Ovary (tissue), 9 donors: ENCODE data around the gene WASF3. TPM values are rescaled to one million over a fixed set of nuclear protein-coding genes. Genes with fewer than 3 reads are reported as not detected.

Experiments used
- DNase-seq, 5 donors: peaks; one replicate each; pipeline ENCODE4 v3.0.0-alpha.2; 2019 to 2020
- H3K27ac ChIP-seq, 2 donors: fragments of 200-600 bp; one replicate each; pipeline versions ENCODE4 v1.5.1 to v1.8.0; 2019 to 2022
- H3K27me3 ChIP-seq: fragments of 200-600 bp; one replicate; pipeline ENCODE4 v1.8.0; 2022
- H3K36me3 ChIP-seq: fragments of 200-600 bp; sonication (generic); one replicate; pipeline ENCODE4 v1.5.1; 2019
- H3K4me1 ChIP-seq: one replicate; pipeline ENCODE4 v1.8.1; 2013; ENCODE audit warnings: mild to moderate bottlenecking, moderate library complexity; ENCODE audit not compliant: insufficient read depth
- H3K4me3 ChIP-seq: fragments of 200-600 bp; sonication (generic); one replicate; pipeline ENCODE4 v1.5.1; 2017
- H3K9me3 ChIP-seq, 2 donors: fragments of 200-600 bp in 1 of 2; sonication (generic) in 1 of 2; one replicate each; pipeline versions ENCODE4 v1.5.1 to v1.8.1; 2013 to 2019; ENCODE audit warnings: mild to moderate bottlenecking in 1 of 2, moderate library complexity in 1 of 2
- EP300 ChIP-seq: sonication (generic); formaldehyde crosslinking; IDR thresholded peaks from one replicate; pipeline ENCODE4 v1.6.1; 2017; ENCODE audit warnings: antibody characterized with exemption
- POLR2A ChIP-seq: fragments of 450-650 bp; IDR thresholded peaks from one replicate; pipeline ENCODE4 v1.6.1; 2017; ENCODE audit warnings: antibody characterized with exemption, mild to moderate bottlenecking, moderate library complexity
- WGBS, 3 donors: extraction: QIAGEN DNeasy Blood & Tissue Kit in 1 of 3; methylation state at CpG; one replicate each; pipeline versions ENCODE4 v1.1.5 to v1.1.7; 2013 to 2017; 5-methylcytosine and 5-hydroxymethylcytosine counted together
- intact Hi-C, 4 donors: fragments of 100-400 bp; cut with DNase I; formaldehyde crosslinking; loops; one replicate each; pipeline versions ENCODE4 v1.11.0 to v1.15.1; 2022 to 2023
- polyA plus RNA-seq, 2 donors: library from polyadenylated mRNA; stranded (reverse); fragments of 200-250 nt in 1 of 2; fragments of 350-450 nt in 1 of 2; fragmentation: Illumina TruSeq in 1 of 2; extraction: RNeasy Lipid Tissue Mini Kit (QIAGEN cat#74804) in 1 of 2; gene quantifications; one replicate each; pipeline ENCODE4 v1.2.3, GENCODE V29; 2013 to 2014
- total RNA-seq, 7 donors: library from RNA; depleted of rRNA in 2 of 7; stranded (reverse); fragments of >200 nt in 2 of 7; fragmentation: NEBNext Ultra II Directional in 3 of 7; extraction: Animal tissue kit (Norgen Biotek cat#: 25700) in 3 of 7; gene quantifications; one replicate each; pipeline versions ENCODE4 v1.1.0 to v1.2.4, GENCODE V29; 2016 to 2023
- TF ChIP-seq, protein P1 (sequence below), 3 donors: fragments of 450-650 bp in 2 of 3; fragments of 200-600 bp in 1 of 3; IDR thresholded peaks; one replicate each; pipeline versions ENCODE4 v1.5.1 to v1.8.0; 2016 to 2022; ENCODE audit warnings: antibody characterized with exemption in 3 of 3, mild to moderate bottlenecking in 1 of 3
- donor health status: DM: no; HTN: no; CAD: no; lungs with moderate emphysema.
- donor health status: DM: no; HTN: no; CAD: no.
- donor health status: Bipolar disorder and iron deficiency.
- donor health status: DM: yes; HTN: yes; CAD: no.
- donor health status: DM: no; HTN: no; CAD: no.
- donor health status: DM: yes; HTN: yes; CAD: no.

WASF3 gene
- total and polyA plus RNA-seq, 9 donors = 11.5 to 37.1 (median 33.7) TPM

DNA sequence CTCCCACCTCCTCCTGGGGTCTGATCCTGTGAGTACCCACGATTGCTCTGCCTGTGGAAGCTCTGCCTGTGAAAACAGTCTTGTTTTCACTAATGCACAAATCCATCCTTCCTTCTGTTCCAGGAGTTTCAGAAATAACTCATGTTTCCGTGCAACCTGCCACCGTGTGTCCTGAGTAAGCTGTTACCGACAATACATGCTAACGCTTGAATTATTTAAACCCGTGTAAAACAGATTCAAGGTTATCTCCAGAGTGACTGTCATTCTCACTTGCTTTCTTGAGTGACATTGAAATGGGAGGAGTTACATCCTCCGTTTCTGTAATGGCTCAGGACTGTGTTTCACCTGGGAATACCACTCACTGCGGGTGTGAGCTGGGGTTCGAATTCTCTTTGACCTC, 178.2 kb downstream of the WASF3 start:
- H3K36me3 ChIP-seq = no peaks in the 10 kb centered on the region
- no peak overlapping the region for H3K4me3 ChIP-seq
- intact Hi-C loops = no loop called here
- TF ChIP-seq, protein P1, sequence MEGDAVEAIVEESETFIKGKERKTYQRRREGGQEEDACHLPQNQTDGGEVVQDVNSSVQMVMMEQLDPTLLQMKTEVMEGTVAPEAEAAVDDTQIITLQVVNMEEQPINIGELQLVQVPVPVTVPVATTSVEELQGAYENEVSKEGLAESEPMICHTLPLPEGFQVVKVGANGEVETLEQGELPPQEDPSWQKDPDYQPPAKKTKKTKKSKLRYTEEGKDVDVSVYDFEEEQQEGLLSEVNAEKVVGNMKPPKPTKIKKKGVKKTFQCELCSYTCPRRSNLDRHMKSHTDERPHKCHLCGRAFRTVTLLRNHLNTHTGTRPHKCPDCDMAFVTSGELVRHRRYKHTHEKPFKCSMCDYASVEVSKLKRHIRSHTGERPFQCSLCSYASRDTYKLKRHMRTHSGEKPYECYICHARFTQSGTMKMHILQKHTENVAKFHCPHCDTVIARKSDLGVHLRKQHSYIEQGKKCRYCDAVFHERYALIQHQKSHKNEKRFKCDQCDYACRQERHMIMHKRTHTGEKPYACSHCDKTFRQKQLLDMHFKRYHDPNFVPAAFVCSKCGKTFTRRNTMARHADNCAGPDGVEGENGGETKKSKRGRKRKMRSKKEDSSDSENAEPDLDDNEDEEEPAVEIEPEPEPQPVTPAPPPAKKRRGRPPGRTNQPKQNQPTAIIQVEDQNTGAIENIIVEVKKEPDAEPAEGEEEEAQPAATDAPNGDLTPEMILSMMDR (IDR thresholded peaks at IDR 0.05) = no peak
- TF ChIP-seq EP300 (no peak), POLR2A (no peak)
- H3K27me3 ChIP-seq = no peaks in the 10 kb centered on the region
- H3K4me1 ChIP-seq = no peaks in the 10 kb centered on the region
- 71 to 76% (median 72%) methylated on average over 9 of the region's 9 CpGs for WGBS, 3 donors
- no peaks in the 10 kb centered on the region for H3K9me3 ChIP-seq
- H3K27ac ChIP-seq = no peak overlapping the region
- no peak for DNase-seq

Other genes starting within 250 kb of the WASF3 start
- gene GPR12, start 203.1 kb downstream of the WASF3 start, total RNA-seq = under 1 TPM in 2 of 7 donors, not detected in 5; 0.07 to 0.12 TPM
- not detected for gene GPR12, start 203.1 kb downstream of the WASF3 start, polyA plus RNA-seq